Activated naive CD4-positive, alpha-beta T cell treated with anti-CD3 and anti-CD28 coated beads for 36 hours (primary cell): ENCODE data around the gene KRT77. TPM values are rescaled to one million over a fixed set of nuclear protein-coding genes. Genes with fewer than 3 reads are reported as not detected.

Source experiments
- CTCF ChIA-PET: fragments of 350-600 bp; sonication (Branson Sonifier 250); formaldehyde crosslinking; loops from one replicate; lab custom pipeline; 2021; ENCODE audit warnings: antibody characterized with exemption; lab: Charles Lee
- DNase-seq: peaks from one replicate; pipeline ENCODE4 v3.0.0-alpha.2; 2020
- H3K27ac Mint-ChIP-seq: one replicate; pipeline ENCODE4 v1.8.0; 2021; ENCODE audit warnings: mild to moderate bottlenecking, mixed read lengths
- H3K27me3 Mint-ChIP-seq: one replicate; pipeline ENCODE4 v1.8.0; 2021; ENCODE audit warnings: low read depth, mixed read lengths
- H3K36me3 Mint-ChIP-seq: one replicate; pipeline ENCODE4 v1.8.0; 2021; ENCODE audit warnings: low read depth, mixed read lengths
- H3K4me1 Mint-ChIP-seq: one replicate; pipeline ENCODE4 v1.8.0; 2021; ENCODE audit warnings: low read depth, mixed read lengths
- H3K4me3 Mint-ChIP-seq: one replicate; pipeline ENCODE4 v1.8.0; 2021; ENCODE audit warnings: mild to moderate bottlenecking, moderate library complexity, mixed read lengths
- H3K9me3 Mint-ChIP-seq: one replicate; pipeline ENCODE4 v1.8.0; 2021; ENCODE audit warnings: mixed read lengths
- intact Hi-C: fragments of 100-400 bp; cut with micrococcal nuclease; formaldehyde crosslinking; loops from one replicate; pipeline ENCODE4 v1.15.1; 2023
- total RNA-seq, 2 experiments: library from RNA; stranded (reverse); gene quantifications; one replicate each; pipeline ENCODE4 v1.2.3, GENCODE V29; 2021

Gene KRT77
- total RNA-seq, 2 experiments from 2014 or later: not detected

- Mint-ChIP-seq H3K27me3 (no peaks in the 10 kb centered on the region), H3K4me1 (peaks cover 25% of the 10 kb centered on the region), H3K36me3 (no peaks in the 10 kb centered on the region), H3K4me3 (no peak overlapping the region), H3K9me3 (no peaks in the 10 kb centered on the region), H3K27ac (no peak overlapping the region)
- CTCF ChIA-PET: interaction anchor here (0.8 to 2.8 kb wide), 4 partner anchors 47 to 190 kb away, joined by 3 to 10 read pairs (median 4); no protein-coding TSS in a partner anchor
- intact Hi-C loops: loop anchor here (2.0 kb wide), 1 partner anchor 79 kb away; no protein-coding TSS in a partner anchor
- DNase-seq: no peak
Measured at GRCh38 chr12:52689936-52690335, 13.4 kb downstream of the KRT77 start.

- Mint-ChIP-seq H3K27ac (no peak overlapping the region), H3K9me3 (no peaks in the 10 kb centered on the region), H3K36me3 (no peaks in the 10 kb centered on the region), H3K4me1 (peaks cover 25% of the 10 kb centered on the region), H3K4me3 (no peak overlapping the region), H3K27me3 (no peaks in the 10 kb centered on the region)
- CTCF ChIA-PET: no interaction called here
- no peak for DNase-seq
- intact Hi-C loops: no loop called here
Measured at GRCh38 chr12:52689239-52689638, 14.1 kb downstream of the KRT77 start.

GRCh38 chr12:52688481-52688880, 14.8 kb downstream of the KRT77 start:
- no peaks in the 10 kb centered on the region for H3K36me3 Mint-ChIP-seq
- H3K4me3 Mint-ChIP-seq: no peak overlapping the region
- H3K9me3 Mint-ChIP-seq: no peaks in the 10 kb centered on the region
- no peaks in the 10 kb centered on the region for H3K27me3 Mint-ChIP-seq
- peaks cover 25% of the 10 kb centered on the region for H3K4me1 Mint-ChIP-seq
- intact Hi-C loops: no loop called here
- DNase-seq: no peak
- no peak overlapping the region for H3K27ac Mint-ChIP-seq
- CTCF ChIA-PET: interaction anchor here (1.2 kb wide), 1 partner anchor 189 kb away, joined by 3 read pairs; no protein-coding TSS in a partner anchor

- DNase-seq: no peak
- no peak overlapping the region for H3K27ac Mint-ChIP-seq
- CTCF ChIA-PET: interaction anchor here (1.2 kb wide), 1 partner anchor 190 kb away, joined by 3 read pairs; no protein-coding TSS in a partner anchor
- no peaks in the 10 kb centered on the region for H3K36me3 Mint-ChIP-seq
- no peaks in the 10 kb centered on the region for H3K9me3 Mint-ChIP-seq
- H3K27me3 Mint-ChIP-seq: no peaks in the 10 kb centered on the region
- no peak overlapping the region for H3K4me3 Mint-ChIP-seq
- peaks cover 26% of the 10 kb centered on the region for H3K4me1 Mint-ChIP-seq
- intact Hi-C loops: no loop called here
Measured at GRCh38 chr12:52687497-52688385, 15.6 kb downstream of the KRT77 start.

- peaks cover 33% of the 10 kb centered on the region for H3K4me1 Mint-ChIP-seq
- CTCF ChIA-PET: interaction anchor here (1.2 kb wide), 1 partner anchor 191 kb away, joined by 3 read pairs; no protein-coding TSS in a partner anchor
- H3K36me3 Mint-ChIP-seq: no peaks in the 10 kb centered on the region
- DNase-seq: no peak
- no peaks in the 10 kb centered on the region for H3K9me3 Mint-ChIP-seq
- intact Hi-C loops: no loop called here
- H3K4me3 Mint-ChIP-seq: no peak overlapping the region
- no peak overlapping the region for H3K27ac Mint-ChIP-seq
- no peaks in the 10 kb centered on the region for H3K27me3 Mint-ChIP-seq
Measured at GRCh38 chr12:52686756-52687487, 16.4 kb downstream of the KRT77 start.

- H3K4me1 Mint-ChIP-seq: peaks cover 34% of the 10 kb centered on the region
Measured at GRCh38 chr12:52686063-52686462, 17.3 kb downstream of the KRT77 start.

GRCh38 chr12:52685406-52685890, 17.9 kb downstream of the KRT77 start:
- intact Hi-C loops: no loop called here
- no peak for DNase-seq
- no peaks in the 10 kb centered on the region for H3K27me3 Mint-ChIP-seq
- H3K9me3 Mint-ChIP-seq: no peaks in the 10 kb centered on the region
- no peaks in the 10 kb centered on the region for H3K36me3 Mint-ChIP-seq
- H3K4me3 Mint-ChIP-seq: no peak overlapping the region
- no peak overlapping the region for H3K27ac Mint-ChIP-seq
- H3K4me1 Mint-ChIP-seq: peaks cover 33% of the 10 kb centered on the region
- CTCF ChIA-PET: interaction anchor here (0.6 kb wide), 1 partner anchor 1064 kb away, joined by 3 read pairs; no protein-coding TSS in a partner anchor

More at GRCh38 chr12:52686063-52686462, 17.3 kb downstream of the KRT77 start:
- CTCF ChIA-PET: no interaction called here
- Mint-ChIP-seq H3K36me3 (no peaks in the 10 kb centered on the region), H3K27me3 (no peaks in the 10 kb centered on the region), H3K4me3 (no peak overlapping the region), H3K27ac (no peak overlapping the region), H3K9me3 (no peaks in the 10 kb centered on the region)
- intact Hi-C loops: no loop called here
- no peak for DNase-seq

GRCh38 chr12:52684431-52684830, 18.9 kb downstream of the KRT77 start:
- Mint-ChIP-seq H3K27me3 (no peaks in the 10 kb centered on the region), H3K36me3 (no peaks in the 10 kb centered on the region), H3K4me1 (peaks cover 32% of the 10 kb centered on the region), H3K9me3 (no peaks in the 10 kb centered on the region), H3K4me3 (no peak overlapping the region), H3K27ac (no peak overlapping the region)
- CTCF ChIA-PET: no interaction called here
- intact Hi-C loops: no loop called here
- no peak for DNase-seq

- Mint-ChIP-seq H3K4me3 (no peak overlapping the region), H3K27ac (no peak overlapping the region), H3K4me1 (peaks cover 32% of the 10 kb centered on the region), H3K9me3 (no peaks in the 10 kb centered on the region), H3K27me3 (no peaks in the 10 kb centered on the region), H3K36me3 (no peaks in the 10 kb centered on the region)
- DNase-seq: no peak
- intact Hi-C loops: no loop called here
- CTCF ChIA-PET: no interaction called here
Measured at GRCh38 chr12:52683575-52684300, 19.6 kb downstream of the KRT77 start.

- intact Hi-C loops: no loop called here
- H3K4me1 Mint-ChIP-seq: peaks cover 32% of the 10 kb centered on the region
- H3K36me3 Mint-ChIP-seq: no peaks in the 10 kb centered on the region
- H3K27me3 Mint-ChIP-seq: no peaks in the 10 kb centered on the region
- H3K27ac Mint-ChIP-seq: no peak overlapping the region
- H3K4me3 Mint-ChIP-seq: no peak overlapping the region
- H3K9me3 Mint-ChIP-seq: no peaks in the 10 kb centered on the region
- CTCF ChIA-PET: interaction anchor here (0.8 to 1.4 kb wide), 2 partner anchors 10 to 188 kb away, joined by 3 read pairs; no protein-coding TSS in a partner anchor
- DNase-seq: no peak
Measured at GRCh38 chr12:52682938-52683574, 20.3 kb downstream of the KRT77 start.

GRCh38 chr12:52682381-52682660, 21.0 kb downstream of the KRT77 start:
- H3K36me3 Mint-ChIP-seq: no peaks in the 10 kb centered on the region
- CTCF ChIA-PET: interaction anchor here (0.8 to 1.4 kb wide), 2 partner anchors 9 to 188 kb away, joined by 3 read pairs; no protein-coding TSS in a partner anchor
- H3K27ac Mint-ChIP-seq: no peak overlapping the region
- no peak for DNase-seq
- peaks cover 28% of the 10 kb centered on the region for H3K4me1 Mint-ChIP-seq
- H3K27me3 Mint-ChIP-seq: no peaks in the 10 kb centered on the region
- intact Hi-C loops: no loop called here
- H3K4me3 Mint-ChIP-seq: no peak overlapping the region
- H3K9me3 Mint-ChIP-seq: no peaks in the 10 kb centered on the region
